Progenitor cell of endocrine pancreas (in vitro differentiated cells): ENCODE results near the gene CYP26A1. TPM values are rescaled to one million over a fixed set of nuclear protein-coding genes. Genes with fewer than 3 reads are reported as not detected.

Source experiments
- DNase-seq: peaks from one replicate; pipeline ENCODE4 v3.0.0; 2021; ENCODE audit warnings: low spot score; ENCODE audit not compliant: unreplicated experiment
- H3K27ac Mint-ChIP-seq: 2 replicates; pipeline ENCODE4 v1.8.0; 2021; ENCODE audit warnings: mild to moderate bottlenecking, moderate library complexity, mixed read lengths
- H3K27me3 Mint-ChIP-seq: 2 replicates; pipeline ENCODE4 v1.8.0; 2021; ENCODE audit warnings: mixed read lengths
- H3K36me3 Mint-ChIP-seq: 2 replicates; pipeline ENCODE4 v1.8.0; 2022; ENCODE audit warnings: mixed read lengths; ENCODE audit not compliant: insufficient read depth
- H3K4me1 Mint-ChIP-seq: 2 replicates; pipeline ENCODE4 v1.8.0; 2021; ENCODE audit warnings: low read depth, mixed read lengths
- H3K4me3 Mint-ChIP-seq: 2 replicates; pipeline ENCODE4 v1.8.0; 2021; ENCODE audit warnings: low read depth, mild to moderate bottlenecking, moderate library complexity, mixed read lengths
- H3K9me3 Mint-ChIP-seq: 2 replicates; pipeline ENCODE4 v1.8.0; 2021; ENCODE audit warnings: low read depth, mixed read lengths
- total RNA-seq: library from RNA; stranded (reverse); gene quantifications from 2 replicates; pipeline ENCODE4 v1.2.1, GENCODE V29; 2021
- TF ChIP-seq, protein P1 (sequence below): fragments of 200-600 bp; sonication (generic); IDR thresholded peaks from one replicate; pipeline ENCODE4 v1.5.0; 2021; ENCODE audit warnings: antibody characterized with exemption, mild to moderate bottlenecking; ENCODE audit not compliant: unreplicated experiment

Gene CYP26A1
- total RNA-seq, 1 donor from 2014 or later = 1.8 TPM

DNA sequence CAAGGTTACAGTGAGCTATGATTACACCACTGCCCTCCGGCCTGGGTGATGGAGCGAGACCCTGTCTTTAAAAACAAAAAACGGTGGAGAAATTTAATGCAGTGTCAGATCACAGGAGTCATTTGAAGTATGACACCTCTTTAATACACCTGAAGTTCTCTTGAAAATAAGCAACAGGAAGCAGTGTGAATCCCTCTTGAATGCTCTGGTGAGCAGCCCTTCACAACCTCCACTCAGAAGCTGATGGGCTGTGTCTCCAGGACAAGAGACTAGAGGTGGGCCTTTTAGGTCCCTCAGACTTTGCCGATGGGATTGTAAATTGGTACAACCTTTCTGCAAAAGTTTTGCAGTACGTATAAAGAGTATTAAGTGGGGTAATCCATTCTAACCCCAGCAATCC, 50.1 kb downstream of the CYP26A1 start:
- peaks cover 24% of the 10 kb centered on the region for H3K9me3 Mint-ChIP-seq
- H3K27ac Mint-ChIP-seq = no peak overlapping the region
- no peaks in the 10 kb centered on the region for H3K4me1 Mint-ChIP-seq
- TF ChIP-seq, protein P1, sequence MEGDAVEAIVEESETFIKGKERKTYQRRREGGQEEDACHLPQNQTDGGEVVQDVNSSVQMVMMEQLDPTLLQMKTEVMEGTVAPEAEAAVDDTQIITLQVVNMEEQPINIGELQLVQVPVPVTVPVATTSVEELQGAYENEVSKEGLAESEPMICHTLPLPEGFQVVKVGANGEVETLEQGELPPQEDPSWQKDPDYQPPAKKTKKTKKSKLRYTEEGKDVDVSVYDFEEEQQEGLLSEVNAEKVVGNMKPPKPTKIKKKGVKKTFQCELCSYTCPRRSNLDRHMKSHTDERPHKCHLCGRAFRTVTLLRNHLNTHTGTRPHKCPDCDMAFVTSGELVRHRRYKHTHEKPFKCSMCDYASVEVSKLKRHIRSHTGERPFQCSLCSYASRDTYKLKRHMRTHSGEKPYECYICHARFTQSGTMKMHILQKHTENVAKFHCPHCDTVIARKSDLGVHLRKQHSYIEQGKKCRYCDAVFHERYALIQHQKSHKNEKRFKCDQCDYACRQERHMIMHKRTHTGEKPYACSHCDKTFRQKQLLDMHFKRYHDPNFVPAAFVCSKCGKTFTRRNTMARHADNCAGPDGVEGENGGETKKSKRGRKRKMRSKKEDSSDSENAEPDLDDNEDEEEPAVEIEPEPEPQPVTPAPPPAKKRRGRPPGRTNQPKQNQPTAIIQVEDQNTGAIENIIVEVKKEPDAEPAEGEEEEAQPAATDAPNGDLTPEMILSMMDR = no peak
- no peak overlapping the region for H3K4me3 Mint-ChIP-seq
- H3K36me3 Mint-ChIP-seq = peaks cover 5% of the 10 kb centered on the region
- H3K27me3 Mint-ChIP-seq = peaks cover 9% of the 10 kb centered on the region
- DNase-seq = no peak

DNA sequence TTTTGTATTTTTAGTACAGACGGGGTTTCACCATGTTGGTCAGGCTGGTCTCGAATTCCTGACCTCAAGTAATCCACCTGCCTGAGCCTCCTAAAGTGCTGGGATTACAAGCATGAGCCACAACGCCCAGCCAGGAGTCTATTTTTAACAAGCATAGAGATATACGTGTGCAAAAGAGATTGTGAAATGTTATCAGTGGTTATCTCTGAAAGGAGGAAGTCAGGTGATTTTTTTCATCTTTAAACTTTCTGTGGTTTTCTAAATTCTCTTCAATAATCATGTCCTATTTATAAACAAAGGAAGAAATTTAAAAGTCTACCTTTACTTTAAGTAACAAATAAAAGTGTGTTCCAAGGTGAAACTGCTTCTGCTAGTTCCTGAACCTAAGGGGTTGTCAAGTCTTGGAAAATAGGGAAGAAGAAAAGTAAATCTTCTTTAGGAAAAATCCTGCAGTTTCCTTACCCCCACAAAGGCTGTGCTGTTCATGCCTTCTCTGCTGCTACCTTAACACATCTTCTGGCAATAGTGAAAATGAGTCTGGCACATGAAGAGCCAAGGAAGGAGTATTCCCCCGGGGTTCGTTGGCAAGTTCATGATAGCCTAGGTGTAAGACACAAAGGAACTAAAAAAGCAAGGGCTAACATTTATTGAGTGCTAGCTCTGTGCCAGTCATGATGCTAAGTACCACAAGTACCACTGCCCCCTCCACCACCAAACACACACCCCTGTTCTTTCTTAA, 51.1 kb downstream of the CYP26A1 start:
- H3K27me3 Mint-ChIP-seq = peaks cover 9% of the 10 kb centered on the region
- H3K36me3 Mint-ChIP-seq = peaks cover 9% of the 10 kb centered on the region
- H3K4me1 Mint-ChIP-seq = no peaks in the 10 kb centered on the region
- no peak for DNase-seq
- H3K9me3 Mint-ChIP-seq = peaks cover 28% of the 10 kb centered on the region
- H3K4me3 Mint-ChIP-seq = no peak overlapping the region
- TF ChIP-seq, protein P1 = no peak
- H3K27ac Mint-ChIP-seq = no peak overlapping the region

DNA sequence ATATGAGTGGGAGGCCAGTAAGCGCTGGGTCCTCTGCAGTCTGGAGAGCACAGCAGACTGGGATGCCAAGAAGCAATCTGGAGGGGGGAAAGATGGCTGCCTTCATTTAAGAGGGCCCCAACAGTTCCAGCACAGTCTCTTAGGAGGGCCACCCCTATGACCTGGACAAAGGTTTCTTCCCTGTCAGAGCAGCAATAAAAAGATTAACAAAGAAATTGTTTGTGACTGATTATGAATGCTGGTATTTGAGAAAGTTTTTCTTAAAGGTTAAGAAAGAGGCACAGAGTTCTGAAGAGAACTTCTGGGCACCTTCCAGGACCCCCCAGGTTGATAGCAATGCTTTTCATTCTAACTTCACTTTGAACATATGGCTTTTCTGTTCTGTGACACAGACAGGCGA, 52.3 kb downstream of the CYP26A1 start:
- Mint-ChIP-seq H3K4me1 (no peaks in the 10 kb centered on the region), H3K4me3 (no peak overlapping the region), H3K27me3 (peaks cover 2% of the 10 kb centered on the region), H3K27ac (no peak overlapping the region), H3K9me3 (peaks cover 36% of the 10 kb centered on the region), H3K36me3 (peaks cover 9% of the 10 kb centered on the region)
- no peak for DNase-seq
- TF ChIP-seq, protein P1 = no peak

DNA sequence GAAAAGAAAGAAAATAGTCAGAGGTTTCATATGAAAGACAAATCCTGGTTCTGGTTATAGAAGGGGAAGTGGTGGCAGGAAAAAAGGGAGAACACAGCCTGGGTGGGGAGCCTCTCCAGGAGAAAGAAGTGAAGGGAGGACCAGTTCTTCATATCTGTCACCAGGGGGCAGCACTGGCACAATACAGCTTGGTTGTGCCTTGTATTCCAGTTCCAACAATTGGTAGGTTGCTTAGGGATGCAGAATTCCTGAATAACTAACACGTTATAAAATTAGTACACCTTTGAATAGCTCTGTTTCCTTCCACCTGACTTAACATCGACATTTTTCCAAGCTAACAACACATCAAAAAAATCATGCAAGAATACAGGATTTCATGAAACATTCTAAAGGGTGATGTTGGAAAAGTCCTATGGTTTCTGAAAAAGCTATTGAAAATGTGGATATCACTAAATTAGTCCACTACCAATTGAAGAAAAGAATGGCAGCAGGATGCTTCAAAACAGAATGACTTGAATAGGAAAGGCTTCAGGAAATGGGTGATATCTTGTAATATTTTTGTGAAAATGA, 52.9 kb downstream of the CYP26A1 start:
- Mint-ChIP-seq H3K27ac (no peak overlapping the region), H3K4me3 (no peak overlapping the region)

More for the DNA sequence above, 52.9 kb downstream of the CYP26A1 start:
- Mint-ChIP-seq H3K4me1 (no peaks in the 10 kb centered on the region), H3K36me3 (peaks cover 9% of the 10 kb centered on the region), H3K27me3 (no peaks in the 10 kb centered on the region), H3K9me3 (peaks cover 36% of the 10 kb centered on the region)
- TF ChIP-seq, protein P1 = peak; percentile 40
- no peak for DNase-seq

Other genes starting within 250 kb of the CYP26A1 start
- 20.6 and 21.7 TPM in 2 replicates for gene EXOC6, start 225.4 kb upstream of the CYP26A1 start, total RNA-seq
- 0.26 and 0.29 TPM in 2 replicates for gene CYP26C1, start 13.1 kb upstream of the CYP26A1 start, total RNA-seq